Ishikawa (cell line): ENCODE measurements around the gene NPR2.

Source experiments
- CEBPB ChIP-seq: IDR thresholded peaks from 2 replicates; pipeline ENCODE4 v1.6.1; 2012
- CREB1 ChIP-seq: IDR thresholded peaks from 2 replicates; pipeline ENCODE4 v1.6.1; 2012; ENCODE audit warnings: low read depth
- EGR1 ChIP-seq: IDR thresholded peaks from 2 replicates; pipeline ENCODE4 v1.6.1; 2012
- EP300 ChIP-seq: IDR thresholded peaks from 2 replicates; pipeline ENCODE4 v1.6.1; 2012; ENCODE audit warnings: borderline replicate concordance
- FOXM1 ChIP-seq: IDR thresholded peaks from 2 replicates; pipeline ENCODE4 v1.6.1; 2012; ENCODE audit warnings: low read depth, borderline replicate concordance
- NFIC ChIP-seq: IDR thresholded peaks from 2 replicates; pipeline ENCODE4 v1.6.1; 2012
- RAD21 ChIP-seq: IDR thresholded peaks from 2 replicates; pipeline ENCODE4 v1.6.1; 2012; ENCODE audit warnings: low read depth
- TAF1 ChIP-seq: IDR thresholded peaks from 2 replicates; pipeline ENCODE4 v1.6.1; 2012; ENCODE audit warnings: low read depth, mild to moderate bottlenecking
- TCF12 ChIP-seq: IDR thresholded peaks from 2 replicates; pipeline ENCODE4 v1.6.1; 2012; ENCODE audit warnings: low read depth
- TEAD4 ChIP-seq: IDR thresholded peaks from 2 replicates; pipeline ENCODE4 v1.6.1; 2012
- USF1 ChIP-seq: IDR thresholded peaks from 2 replicates; pipeline ENCODE4 v1.6.1; 2012
- YY1 ChIP-seq: IDR thresholded peaks from 2 replicates; pipeline ENCODE4 v1.6.1; 2012; ENCODE audit warnings: low read depth
- ZBTB7A ChIP-seq: IDR thresholded peaks from 2 replicates; pipeline ENCODE4 v1.6.1; 2012; ENCODE audit warnings: low read depth
- TF ChIP-seq, protein P1 (sequence below): IDR thresholded peaks from 2 replicates; pipeline ENCODE4 v1.6.1; 2012
- TF ChIP-seq, protein P2 (sequence below): IDR thresholded peaks from 2 replicates; pipeline ENCODE4 v1.6.1; 2012; ENCODE audit warnings: low read depth, mild to moderate bottlenecking

Gene NPR2

DNA sequence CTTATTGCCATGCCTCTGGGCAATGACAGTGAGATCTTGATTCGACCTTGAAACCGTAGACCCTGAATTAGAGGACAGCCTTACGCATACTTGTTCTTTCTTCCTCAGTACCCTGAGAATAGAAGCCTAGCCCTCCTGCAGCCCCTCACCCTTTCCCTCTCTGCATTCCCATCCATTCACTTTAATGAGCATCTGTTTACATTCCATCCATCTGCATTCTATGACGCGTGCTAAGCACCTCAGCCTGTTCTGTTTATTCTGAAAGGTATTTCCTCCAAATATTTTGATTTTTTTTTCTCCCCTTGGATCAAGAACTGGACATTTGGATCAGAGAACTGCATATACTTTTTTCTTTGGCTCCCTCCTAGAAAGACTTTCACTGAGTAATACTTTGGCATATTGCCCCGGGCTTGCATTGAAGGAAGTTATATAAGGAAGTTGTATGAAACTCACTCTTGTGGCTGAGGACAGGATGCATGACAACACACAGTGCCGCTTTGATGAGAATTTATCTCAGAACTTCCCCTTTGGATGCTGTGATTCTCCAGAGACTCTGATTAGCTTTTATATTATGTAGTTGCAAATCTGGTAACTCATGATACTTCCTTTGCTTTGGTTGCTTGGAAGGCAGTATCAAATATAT lies 53.4 kb downstream of the NPR2 start:
- TF ChIP-seq NFIC, result 0 out of 2 replicates have a peak, but pooled peaks have one; percentile 24
- TF ChIP-seq TAF1, result no peak

DNA sequence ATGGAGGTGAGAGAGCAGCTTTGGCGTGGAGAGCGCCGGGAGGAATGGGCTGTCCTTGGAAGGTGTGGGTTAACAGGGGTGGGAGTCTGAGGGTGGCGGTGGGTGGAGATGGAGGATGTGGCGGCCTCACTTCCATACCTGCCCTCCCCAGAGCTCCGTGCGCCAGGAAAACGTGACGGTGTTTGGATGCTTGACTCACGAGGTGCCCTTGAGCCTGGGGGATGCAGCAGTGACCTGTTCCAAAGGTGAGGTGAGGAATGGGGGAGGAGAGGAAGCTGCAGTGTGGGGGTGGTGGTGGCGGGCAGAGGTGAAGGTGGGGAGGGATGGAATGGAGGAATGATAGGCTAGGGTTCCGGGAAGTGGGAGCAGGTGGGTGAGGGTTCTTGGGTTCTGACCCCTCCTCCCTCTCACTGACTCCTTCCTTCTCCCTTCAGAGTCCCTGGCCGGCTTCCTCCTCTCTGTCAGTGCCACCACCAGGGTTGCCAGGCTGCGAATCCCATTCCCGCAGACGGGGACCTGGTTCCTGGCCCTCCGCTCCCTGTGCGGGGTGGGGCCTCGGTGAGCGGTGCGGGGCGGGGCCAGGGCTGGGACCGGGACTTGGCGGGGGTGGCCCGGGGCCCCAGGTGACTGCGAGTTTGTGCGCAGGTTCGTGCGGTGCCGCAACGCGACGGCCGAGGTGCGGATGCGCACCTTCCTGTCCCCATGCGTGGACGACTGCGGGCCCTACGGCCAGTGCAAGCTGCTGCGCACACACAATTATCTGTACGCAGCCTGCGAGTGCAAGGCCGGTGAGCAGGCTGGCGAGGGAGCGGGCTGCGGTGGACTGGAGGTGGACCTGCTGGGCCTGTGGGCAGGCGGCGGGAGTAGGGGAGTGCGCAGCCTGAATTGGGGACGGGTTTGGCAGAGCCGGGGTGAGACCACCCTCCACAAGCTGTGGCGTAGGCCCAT lies 54.7 kb downstream of the NPR2 start:
- TF ChIP-seq YY1 (no peak), ZBTB7A (no peak), USF1 (no peak), TCF12 (no peak), TAF1 (no peak), CEBPB (no peak), EP300 (no peak), CREB1 (no peak), TEAD4 (no peak), FOXM1 (no peak)
- TF ChIP-seq, protein P1, sequence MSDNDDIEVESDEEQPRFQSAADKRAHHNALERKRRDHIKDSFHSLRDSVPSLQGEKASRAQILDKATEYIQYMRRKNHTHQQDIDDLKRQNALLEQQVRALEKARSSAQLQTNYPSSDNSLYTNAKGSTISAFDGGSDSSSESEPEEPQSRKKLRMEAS, result no peak

DNA sequence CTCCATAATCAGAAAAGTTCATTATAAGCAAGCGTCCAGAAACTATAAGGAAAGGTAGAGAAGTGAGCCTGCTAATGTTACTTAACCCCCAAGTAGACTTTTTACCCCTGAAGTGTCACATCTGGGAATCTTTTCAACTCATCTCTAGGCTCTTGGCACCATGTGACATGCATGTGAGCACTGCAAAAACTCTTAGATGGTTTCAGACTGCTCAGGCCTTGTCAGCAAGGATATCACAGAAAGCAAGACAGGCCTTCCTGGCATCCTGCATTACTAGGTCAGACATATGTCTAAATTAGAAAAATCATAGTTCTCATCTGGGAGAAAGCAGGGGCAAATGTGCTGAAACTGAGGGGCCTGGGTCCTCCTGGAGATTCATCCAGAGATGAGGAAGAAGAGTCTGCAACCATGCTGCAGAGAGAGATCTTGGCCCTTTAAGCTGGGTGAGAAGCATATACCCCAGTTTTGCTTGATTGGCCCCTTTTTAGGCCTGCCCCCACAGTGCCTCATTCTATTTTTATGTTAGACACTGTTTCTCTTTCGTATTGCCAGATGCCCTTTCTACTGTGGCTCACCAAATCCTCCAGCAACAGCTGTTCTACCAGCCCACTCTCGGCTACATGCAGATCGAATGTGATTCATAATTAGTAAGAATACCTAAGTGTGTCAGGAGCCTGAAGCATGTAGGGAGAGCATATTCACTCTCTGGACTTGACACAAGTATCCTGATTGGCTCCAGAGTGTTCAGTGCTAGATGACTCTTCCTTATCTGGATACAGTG lies 56.6 kb downstream of the NPR2 start:
- TF ChIP-seq TCF12, result no peak
- no peak for TF ChIP-seq RAD21
- TF ChIP-seq CREB1, result no peak
- TF ChIP-seq TAF1, result no peak
- TF ChIP-seq CEBPB, result no peak
- no peak for TF ChIP-seq ZBTB7A
- TF ChIP-seq USF1, result no peak
- no peak for TF ChIP-seq EGR1
- no peak for TF ChIP-seq NFIC
- TF ChIP-seq, protein P1, result no peak

- no peak for TF ChIP-seq CEBPB
- no peak for TF ChIP-seq USF1
- no peak for TF ChIP-seq CREB1
- no peak for TF ChIP-seq YY1
- TF ChIP-seq ZBTB7A, result no peak
- no peak for TF ChIP-seq FOXM1
- TF ChIP-seq, protein P2, sequence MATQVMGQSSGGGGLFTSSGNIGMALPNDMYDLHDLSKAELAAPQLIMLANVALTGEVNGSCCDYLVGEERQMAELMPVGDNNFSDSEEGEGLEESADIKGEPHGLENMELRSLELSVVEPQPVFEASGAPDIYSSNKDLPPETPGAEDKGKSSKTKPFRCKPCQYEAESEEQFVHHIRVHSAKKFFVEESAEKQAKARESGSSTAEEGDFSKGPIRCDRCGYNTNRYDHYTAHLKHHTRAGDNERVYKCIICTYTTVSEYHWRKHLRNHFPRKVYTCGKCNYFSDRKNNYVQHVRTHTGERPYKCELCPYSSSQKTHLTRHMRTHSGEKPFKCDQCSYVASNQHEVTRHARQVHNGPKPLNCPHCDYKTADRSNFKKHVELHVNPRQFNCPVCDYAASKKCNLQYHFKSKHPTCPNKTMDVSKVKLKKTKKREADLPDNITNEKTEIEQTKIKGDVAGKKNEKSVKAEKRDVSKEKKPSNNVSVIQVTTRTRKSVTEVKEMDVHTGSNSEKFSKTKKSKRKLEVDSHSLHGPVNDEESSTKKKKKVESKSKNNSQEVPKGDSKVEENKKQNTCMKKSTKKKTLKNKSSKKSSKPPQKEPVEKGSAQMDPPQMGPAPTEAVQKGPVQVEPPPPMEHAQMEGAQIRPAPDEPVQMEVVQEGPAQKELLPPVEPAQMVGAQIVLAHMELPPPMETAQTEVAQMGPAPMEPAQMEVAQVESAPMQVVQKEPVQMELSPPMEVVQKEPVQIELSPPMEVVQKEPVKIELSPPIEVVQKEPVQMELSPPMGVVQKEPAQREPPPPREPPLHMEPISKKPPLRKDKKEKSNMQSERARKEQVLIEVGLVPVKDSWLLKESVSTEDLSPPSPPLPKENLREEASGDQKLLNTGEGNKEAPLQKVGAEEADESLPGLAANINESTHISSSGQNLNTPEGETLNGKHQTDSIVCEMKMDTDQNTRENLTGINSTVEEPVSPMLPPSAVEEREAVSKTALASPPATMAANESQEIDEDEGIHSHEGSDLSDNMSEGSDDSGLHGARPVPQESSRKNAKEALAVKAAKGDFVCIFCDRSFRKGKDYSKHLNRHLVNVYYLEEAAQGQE, result no peak
- TF ChIP-seq RAD21, result no peak
- TF ChIP-seq EP300, result no peak
- TF ChIP-seq NFIC, result no peak
- no peak for TF ChIP-seq TCF12
Observed at GRCh38 chr9:35852267-35852815, 61.0 kb downstream of the NPR2 start.

DNA sequence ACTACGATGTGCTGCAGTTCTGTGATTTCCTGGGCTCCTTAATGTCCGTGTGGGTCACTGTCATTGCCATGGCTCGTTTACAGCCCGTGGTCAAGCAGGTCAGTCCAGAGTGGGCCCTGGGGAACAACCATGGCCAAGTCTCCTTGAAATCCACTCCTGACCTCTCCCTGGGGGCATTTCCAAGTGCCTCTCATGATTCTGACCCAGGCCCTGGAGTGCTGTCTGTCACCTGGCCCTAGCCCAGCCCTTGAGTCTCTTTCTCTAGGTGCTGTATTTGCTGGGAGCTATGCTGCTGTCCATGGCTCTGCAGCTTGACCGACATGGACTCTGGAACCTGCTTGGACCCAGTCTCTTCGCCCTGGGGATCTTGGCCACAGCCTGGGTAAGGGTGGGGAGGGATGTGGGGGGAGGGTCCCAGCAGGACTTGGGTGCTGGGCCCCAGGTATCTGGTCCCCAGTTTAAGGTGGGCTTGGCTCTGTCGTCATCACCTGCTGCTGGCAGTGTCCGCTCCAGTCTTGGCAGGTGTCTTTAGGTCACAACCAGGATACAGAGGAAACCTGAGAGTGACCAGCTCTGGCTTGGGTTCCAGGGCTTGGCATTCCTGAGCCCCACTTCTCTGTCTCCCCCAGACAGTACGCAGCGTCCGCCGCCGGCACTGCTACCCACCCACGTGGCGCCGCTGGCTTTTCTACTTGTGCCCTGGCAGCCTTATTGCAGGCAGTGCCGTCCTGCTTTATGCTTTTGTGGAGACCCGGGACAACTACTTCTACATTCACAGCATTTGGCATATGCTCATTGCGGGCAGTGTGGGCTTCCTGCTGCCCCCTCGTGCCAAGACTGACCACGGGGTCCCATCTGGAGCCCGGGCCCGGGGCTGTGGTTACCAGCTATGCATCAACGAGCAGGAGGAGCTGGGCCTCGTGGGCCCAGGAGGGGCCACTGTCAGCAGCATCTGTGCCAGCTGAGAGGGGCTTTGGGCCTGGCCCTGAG lies 61.8 kb downstream of the NPR2 start:
- TF ChIP-seq EGR1 (no peak), YY1 (no peak), USF1 (no peak)
